WI38 (cell line): ENCODE results near the gene LMX1A.

ENCODE experiments used
- H3K4me3 ChIP-seq: 2 replicates; pipeline ENCODE4 v1.5.1; 2011; ENCODE audit warnings: low read depth, mild to moderate bottlenecking, control low read depth, low read length
- TF ChIP-seq, protein P1 (sequence below): IDR thresholded peaks from 2 replicates; pipeline ENCODE4 v1.5.1; 2012; ENCODE audit warnings: low read depth, mild to moderate bottlenecking, control low read depth, low read length

The LMX1A gene

DNA sequence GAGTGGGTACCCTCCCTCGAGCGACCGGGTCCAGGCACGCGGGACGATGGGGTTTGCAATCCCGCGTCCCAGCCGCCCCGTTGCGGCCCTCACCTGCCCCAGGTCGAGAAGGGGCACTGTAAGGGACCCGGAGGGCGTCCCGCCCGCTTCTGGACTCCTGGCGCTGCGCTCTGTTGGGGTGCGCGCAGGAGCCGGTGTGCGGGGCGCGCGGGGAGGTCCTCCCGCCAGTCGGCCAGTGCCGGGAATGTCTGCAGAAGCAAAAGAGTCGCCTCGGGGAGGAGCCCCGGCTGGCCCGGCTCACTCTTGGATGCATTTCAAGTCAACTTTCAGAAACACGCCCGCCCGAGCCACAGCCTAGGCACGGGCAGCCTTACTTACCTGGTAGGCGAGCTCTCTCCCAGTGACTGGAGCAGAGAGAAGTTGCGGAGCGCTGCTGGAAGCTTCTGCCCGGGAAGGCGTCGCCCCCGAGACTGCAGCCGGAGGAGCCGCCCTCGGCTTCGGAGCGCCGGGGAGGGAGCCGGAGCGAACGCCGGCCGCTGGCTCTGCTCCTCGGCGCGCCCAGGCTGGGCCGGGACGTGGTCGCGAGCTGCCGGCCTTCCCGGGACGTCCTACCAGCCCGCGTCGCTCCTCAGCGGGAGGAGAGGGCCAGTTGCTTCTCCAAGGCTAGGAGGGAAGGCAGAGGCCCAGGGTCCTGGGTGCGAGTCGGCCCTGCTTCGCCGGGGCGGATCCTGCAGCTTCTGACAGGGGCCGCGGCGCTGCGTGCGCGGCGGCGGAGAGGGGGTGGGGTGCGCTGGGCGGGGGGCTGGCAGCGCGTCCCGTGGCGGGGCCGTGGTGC is at the start of gene LMX1A:
TSS of gene LMX1A (minus strand) at position 739 of the 835 bp plus-strand sequence. CDS start 1,156 bp downstream, outside the sequence.
- no peak within 1 kb of the TSS for H3K4me3 ChIP-seq
- TF ChIP-seq, protein P1, sequence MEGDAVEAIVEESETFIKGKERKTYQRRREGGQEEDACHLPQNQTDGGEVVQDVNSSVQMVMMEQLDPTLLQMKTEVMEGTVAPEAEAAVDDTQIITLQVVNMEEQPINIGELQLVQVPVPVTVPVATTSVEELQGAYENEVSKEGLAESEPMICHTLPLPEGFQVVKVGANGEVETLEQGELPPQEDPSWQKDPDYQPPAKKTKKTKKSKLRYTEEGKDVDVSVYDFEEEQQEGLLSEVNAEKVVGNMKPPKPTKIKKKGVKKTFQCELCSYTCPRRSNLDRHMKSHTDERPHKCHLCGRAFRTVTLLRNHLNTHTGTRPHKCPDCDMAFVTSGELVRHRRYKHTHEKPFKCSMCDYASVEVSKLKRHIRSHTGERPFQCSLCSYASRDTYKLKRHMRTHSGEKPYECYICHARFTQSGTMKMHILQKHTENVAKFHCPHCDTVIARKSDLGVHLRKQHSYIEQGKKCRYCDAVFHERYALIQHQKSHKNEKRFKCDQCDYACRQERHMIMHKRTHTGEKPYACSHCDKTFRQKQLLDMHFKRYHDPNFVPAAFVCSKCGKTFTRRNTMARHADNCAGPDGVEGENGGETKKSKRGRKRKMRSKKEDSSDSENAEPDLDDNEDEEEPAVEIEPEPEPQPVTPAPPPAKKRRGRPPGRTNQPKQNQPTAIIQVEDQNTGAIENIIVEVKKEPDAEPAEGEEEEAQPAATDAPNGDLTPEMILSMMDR: no peak

- H3K4me3 ChIP-seq: no peak overlapping the region
- TF ChIP-seq, protein P1: peak; percentile 24
These were observed 47.4 kb upstream of the LMX1A start for GRCh38 chr1:165403835-165404482.

DNA sequence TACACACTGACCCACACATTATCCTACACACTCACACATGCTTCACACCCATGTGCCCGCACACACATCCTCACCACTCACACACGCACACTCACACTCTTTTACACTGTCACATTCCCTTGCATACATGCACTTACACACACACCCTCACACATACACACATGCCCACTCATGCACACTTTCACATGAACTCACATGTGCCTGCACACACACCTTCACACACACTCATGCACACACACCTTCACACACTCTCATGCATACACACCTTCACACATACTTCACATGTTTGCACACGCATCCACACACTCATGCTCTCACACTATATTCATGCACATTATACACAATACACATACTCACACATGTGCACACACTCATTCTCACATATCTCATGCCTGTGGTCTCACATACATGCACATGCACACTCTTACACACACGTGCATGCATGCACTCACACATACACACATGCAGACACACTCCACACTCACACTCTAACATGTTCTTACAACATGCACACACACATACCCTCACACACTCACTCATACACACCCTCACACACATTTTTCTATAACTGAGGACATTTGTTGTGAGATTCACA is 46.1 kb upstream of the LMX1A start:
- TF ChIP-seq, protein P1: no peak
- no peak overlapping the region for H3K4me3 ChIP-seq

DNA sequence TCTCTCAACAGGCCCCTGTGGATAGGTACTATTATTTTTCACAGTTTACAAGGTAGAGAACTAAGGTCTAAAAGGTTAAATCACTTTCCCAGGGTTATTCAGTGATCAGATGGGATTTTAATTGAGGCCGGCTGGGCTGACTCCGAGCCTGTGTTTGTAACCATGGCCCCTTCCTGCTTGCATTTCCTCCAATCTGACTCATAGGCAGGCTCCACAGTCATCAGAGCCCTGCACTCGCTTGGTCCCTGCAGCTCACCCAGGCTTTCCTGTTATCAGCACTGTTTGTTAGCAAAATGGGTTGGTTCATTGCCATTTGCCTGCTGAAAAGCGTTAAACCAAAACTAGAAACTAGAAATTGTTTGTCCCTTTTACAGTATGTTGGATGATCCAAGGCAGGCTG is 41.4 kb upstream of the LMX1A start:
- TF ChIP-seq, protein P1: no peak
- no peak overlapping the region for H3K4me3 ChIP-seq

- H3K4me3 ChIP-seq: no peak overlapping the region
- TF ChIP-seq, protein P1: no peak
These were observed 39.4 kb upstream of the LMX1A start for GRCh38 chr1:165395901-165396300.

DNA sequence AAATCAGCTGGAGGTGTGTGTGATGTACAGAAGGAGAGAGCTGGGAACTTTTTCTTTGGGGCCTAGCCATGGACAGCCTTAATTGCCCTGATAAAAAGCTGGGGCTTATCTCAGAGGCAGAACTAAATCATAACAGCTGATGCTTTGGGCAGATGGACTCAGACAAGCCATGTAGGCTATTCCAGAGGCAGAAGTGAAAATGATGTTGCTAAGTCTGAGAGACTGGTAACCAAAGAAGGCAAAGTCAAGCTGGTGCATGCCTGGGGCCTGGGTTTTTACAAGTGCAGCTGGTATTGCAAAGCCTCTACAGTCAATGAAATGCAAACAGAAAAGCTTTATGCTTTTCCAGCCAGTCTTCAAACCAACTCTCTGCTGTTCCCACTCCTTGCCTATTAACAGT is 39.0 kb upstream of the LMX1A start:
- H3K4me3 ChIP-seq: no peak overlapping the region
- TF ChIP-seq, protein P1: no peak
